Measurements from ENCODE around the gene KCNQ1.

KCNQ1 gene

DNA sequence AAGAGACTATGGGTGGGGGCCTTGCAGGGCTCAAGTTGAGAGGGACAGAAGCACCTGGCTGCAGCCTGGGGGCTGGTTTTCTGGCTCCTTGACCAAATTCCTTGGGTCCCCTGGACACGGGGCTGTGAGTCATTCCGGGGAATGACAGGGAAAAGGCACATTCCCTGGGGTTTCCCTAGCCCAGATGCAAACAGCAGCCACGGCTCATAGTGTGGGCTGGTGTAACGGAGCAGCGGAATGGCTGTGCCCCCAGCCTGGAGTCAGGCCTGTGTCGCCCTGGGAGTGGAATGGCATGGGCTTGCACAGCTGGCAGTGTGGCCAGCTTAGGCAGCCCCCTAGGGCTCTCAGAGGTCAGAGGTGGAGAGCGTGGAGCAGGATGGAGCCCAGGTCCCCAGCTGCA, 332.6 kb downstream of the KCNQ1 start:
- no peak for DNase-seq (ENCODE audit: low read depth, low spot score)

GRCh38 chr11:2777871-2778629, 333.2 kb downstream of the KCNQ1 start:
- DNase-seq (ENCODE audit: low read depth, low spot score): no peak

DNA sequence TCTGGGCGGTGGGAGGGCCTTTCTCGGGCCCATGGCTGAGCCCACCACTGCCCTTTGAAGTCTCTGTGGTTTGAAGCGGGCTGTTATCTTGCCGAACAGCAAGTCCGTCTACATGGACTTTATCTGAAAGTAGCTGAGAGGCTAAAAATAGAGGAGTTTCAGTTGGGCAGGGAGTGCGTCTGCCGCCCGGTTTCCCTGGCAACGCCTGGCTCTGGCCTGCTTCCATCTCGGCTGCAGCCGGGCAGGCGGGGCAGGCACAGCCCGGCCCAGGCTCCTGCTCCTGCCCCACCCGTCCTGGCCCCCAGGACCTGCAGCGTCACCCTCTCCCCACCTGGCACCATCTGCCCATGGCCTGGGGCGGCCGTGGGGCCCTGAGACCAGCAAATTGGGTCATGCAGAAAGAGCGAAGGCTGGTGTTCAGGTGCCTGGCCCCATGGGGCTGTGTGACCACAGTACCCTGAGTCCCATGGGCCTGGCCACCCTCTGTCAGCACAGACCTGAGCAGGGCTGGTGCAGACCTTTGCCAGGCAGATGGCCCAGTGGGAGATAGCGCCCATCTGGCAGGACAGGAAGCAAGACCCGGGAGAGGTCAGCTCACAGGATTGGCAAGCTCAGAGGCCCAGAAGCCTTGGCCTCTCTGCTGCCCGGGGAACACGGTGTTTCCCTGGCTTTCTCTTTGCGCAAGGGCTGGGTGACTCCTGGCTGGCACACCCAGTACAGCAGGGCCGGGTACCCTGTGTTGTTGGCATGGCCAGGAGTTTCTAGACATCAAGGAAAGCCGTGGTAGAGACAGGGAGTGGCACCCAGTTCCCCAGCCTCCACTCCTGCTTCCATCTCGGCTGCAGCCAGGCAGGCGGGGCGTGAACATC, 334.1 kb downstream of the KCNQ1 start:
- no peak for DNase-seq (ENCODE audit: low read depth, low spot score)

GRCh38 chr11:2779499-2779980, 334.7 kb downstream of the KCNQ1 start:
- DNase-seq (ENCODE audit: low read depth, low spot score): no peak

- DNase-seq (ENCODE audit: low read depth, low spot score): no peak
These were observed 335.4 kb downstream of the KCNQ1 start for GRCh38 chr11:2779981-2780849.

DNA sequence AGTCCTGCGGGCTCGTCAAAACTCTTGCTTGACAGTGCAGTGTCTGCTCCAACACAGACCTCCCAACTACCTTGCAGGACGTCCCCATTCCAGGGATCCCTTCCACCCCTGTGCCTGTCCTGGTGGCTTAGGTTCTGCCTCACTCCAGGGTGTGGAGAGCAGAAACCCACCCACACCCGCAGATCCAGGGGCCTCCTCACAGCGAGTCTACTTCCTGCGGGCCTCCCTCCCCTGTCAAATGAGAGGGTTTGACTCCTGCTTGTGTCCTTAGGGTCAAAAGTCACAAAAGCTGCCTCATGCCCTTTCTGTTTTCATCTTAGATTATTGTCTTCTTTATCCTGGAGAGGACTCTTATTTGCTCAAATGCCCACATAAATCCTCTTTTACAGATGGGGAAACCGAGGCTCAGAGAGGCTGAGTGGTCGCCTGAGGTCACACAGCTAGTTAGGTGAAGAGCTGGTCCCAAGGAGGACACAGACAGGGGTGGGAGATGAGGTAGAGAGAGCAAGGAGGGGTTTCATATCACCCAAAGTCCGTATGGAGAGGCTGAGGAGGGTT, 336.1 kb downstream of the KCNQ1 start:
- DNase-seq (ENCODE audit: low read depth, low spot score): no peak

DNA sequence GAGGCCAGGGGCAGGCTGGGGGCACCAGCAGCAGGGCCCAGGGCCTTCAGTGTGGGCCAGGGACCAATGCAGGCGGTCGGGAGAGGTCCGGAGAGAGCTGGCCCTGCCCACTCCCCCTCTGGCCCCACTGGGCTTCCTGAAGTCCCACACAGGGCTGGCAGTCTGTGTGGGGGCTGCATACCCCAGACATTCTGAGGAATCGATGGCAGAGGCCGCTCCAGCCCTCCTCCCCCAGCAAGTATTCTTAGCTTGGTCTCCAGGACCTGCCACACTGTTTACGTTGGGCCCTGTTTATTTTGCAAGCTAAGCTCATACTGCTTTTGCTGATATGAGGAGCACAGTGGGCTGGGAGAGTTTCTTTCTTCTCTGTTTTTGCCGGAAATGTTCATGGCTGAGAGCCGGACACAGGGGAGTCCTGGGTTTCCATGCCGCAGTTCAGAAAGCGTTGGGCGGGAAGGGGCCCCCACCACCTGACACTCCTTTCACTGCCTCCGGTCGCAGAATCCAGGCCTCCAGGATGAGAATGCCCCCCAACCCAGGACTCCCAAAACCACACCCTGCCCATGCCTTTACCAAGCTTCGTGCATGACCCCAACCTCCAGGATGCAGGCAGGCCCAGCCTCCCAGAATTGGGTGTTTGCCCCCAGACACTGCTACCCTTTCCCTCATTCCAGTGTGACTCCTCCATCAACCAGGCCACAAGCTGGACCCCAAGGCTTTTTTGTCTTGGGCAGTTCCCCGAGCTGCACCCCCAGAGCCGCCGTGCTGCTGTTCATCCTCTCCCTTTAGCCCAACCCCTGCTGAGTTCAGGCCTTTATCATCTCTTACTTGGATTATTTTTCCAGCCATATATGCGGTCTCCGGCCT, 336.8 kb downstream of the KCNQ1 start:
- DNase-seq (ENCODE audit: low read depth, low spot score): no peak

DNA sequence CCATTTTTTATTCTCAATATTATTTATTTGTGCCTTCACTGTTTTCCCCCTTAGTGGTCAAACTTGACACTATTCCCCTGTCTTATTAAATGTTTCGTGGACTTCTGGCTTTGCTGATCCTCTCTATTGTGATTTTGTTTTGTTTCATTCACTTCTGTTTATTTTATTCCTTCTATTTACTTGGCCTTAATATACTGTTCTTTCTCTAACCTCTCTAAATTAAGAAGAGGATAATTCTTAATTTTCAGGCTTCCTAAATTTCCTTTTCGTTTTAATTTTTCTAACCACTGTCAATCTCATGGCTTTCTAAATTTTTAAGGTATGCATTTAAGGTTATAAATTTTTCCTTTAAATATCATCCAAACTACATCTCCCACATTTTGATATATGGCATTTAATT, 338.0 kb downstream of the KCNQ1 start:
- no peak for DNase-seq (ENCODE audit: low read depth, low spot score)

- no peak for DNase-seq (ENCODE audit: low read depth, low spot score)
These were observed 338.8 kb downstream of the KCNQ1 start for GRCh38 chr11:2783536-2784082.

DNA sequence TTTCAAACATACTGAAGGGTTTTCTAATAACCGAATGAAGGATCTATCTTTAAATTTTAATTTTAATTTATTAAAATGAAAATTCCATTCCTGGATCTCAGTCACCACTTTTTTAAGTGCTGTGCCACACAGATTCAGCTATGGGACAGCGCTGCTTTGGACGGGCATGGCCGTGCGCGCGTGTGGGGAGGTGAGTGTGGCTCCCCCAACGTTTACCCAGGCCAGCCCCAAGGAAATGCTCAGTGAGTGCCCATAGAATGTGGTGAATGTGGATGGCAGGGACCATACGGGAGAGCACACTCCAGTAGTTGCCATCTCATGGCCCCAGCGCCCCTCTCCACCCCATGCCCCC, 343.0 kb downstream of the KCNQ1 start:
- DNase-seq (ENCODE audit: low read depth, low spot score): no peak

GRCh38 chr11:2788168-2789071, 343.6 kb downstream of the KCNQ1 start:
- DNase-seq (ENCODE audit: low read depth, low spot score): no peak

- no peak for DNase-seq (ENCODE audit: low read depth, low spot score)
These were observed 344.5 kb downstream of the KCNQ1 start for GRCh38 chr11:2789331-2789730.

DNA sequence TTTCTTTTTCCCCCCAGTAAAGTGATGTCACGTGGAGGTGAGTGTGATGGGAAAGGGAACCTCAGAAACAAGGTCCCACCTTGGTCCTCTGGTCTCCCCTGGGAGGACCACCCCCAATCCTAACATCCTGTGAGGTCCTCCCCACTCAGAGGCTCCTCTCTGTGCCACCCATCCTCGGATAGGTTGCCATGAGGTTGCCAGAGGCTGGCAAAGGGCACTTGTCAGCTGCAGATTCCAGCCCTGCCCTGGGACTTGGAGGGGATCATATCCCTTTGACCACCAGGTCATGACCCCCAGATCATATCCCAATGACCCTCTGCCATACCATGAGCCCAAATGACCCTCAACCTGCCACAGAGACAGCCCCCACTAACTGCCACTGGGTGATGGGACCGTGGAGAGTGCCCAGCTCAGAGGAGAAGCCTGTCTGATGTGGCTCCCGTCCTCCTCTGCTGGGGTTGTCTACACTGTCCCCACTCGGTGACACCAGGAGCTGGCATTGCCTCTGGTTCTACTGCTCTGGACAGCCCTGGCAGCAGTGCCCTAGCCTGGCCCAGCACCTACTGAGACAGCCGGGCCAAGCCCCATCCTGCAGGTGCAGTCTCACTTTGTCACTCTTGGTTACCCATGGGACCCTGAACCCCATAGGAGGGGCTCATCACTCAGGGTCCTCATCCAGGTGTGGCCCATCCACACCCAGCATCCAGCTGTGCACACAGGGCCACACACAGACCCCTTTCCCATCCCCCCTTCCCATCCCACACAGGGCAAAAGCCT, 345.2 kb downstream of the KCNQ1 start:
- DNase-seq (ENCODE audit: low read depth, low spot score): no peak

GRCh38 chr11:2790568-2790921, 345.7 kb downstream of the KCNQ1 start:
- no peak for DNase-seq (ENCODE audit: low read depth, low spot score)

DNA sequence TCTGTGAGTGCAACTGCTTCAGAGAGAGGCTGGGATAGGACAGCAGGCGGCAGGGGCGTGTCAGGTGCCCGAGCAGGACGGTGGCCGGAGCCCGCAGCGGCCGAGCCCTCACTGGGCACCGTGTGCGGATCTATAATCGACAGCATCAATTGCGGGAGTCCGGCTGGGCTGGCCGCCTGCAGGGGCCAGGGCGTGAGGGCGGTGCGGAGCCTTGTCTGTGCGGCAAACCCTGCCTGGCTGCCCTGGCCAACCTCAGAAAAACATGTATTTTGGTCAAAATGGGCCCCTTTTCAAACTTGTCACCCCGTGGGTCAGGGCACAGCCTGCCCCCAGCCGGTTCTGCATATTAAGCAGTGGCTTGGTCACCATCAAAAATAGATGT, 346.3 kb downstream of the KCNQ1 start:
- DNase-seq (ENCODE audit: low read depth, low spot score): no peak

DNA sequence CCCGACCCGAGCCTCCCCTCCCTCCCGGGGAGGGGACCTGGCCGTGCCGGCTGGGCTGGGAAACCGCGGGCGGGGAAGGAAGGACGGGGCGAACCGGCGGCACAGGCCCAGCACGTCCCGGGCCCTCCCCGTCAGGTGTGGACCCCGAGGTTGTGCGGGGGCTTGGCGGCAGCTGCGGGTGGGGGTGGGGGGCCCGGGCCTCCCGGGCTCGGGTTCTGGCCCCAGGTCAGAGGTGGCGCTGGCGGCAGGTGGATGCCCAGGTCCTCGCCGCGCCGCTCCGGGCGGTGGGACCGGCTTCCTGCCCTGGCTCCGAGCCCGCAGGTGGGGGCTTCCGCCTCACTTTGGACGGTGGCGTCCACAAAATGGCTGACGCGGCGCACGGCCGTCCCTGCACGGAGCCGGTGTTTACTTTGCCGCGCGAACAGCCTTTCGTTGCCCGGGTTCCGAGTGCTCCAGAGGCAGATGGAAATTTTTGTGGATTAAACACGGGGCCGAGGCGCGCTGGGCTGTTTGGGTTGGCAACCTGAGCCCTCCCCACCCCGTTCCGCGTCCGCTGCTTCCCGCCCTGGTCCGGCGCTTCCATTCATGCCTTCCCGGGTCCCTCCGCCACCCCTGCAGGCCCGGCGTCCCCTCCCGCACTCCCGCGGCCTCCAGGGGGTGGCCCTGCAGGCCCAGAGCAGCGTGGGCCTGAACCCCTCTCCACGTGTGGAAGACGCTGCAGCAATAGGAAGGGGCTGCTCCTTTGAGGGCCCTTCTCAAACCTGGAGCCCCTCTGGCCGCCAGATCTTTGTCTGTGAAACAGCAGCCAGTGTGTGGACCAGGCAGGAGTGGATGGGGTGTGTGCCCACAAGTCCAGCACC, 346.9 kb downstream of the KCNQ1 start:
- DNase-seq (ENCODE audit: low read depth, low spot score): no peak

DNA sequence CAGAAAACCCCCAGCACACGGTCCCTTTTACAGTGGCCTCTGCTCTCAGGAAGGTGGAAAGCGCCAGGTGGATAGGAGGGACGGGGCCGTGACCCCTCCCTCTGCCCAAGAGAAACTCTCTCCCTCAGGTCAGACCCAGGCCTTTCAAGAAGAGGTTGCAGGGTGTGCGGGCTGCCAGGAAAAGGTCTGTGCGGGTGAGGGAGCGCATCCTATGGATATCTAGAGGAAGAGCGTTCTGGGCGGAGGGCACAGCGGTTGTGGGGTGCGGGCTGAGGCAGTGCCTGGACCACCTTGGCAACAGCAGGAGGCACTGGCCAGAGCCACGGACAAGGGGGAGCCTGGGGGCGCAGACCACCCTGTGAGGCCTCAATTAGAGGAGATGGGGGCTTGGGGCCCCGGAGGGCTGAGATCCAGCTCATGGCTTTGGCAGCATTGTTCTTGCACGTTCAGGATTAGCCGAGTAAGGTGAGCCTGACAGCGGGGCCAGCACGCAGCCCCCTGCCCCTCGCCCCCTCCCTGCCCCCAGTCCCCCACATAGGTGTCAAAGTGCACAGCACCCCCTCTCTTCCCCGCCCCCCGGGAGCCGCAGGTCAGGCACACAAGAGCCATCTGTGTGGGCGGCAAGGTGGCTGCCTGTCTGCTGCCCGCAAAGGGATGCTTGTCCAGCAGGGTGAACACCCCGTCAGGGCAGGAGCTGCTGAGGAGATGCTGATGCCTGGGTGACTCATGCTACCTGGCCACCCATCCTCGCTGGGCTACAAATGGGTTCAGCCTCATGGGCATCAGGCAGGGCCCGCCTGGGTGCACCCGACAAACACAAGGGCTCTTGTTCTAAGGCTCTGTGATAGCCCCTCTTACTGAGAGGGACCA, 347.8 kb downstream of the KCNQ1 start:
- no peak for DNase-seq (ENCODE audit: low read depth, low spot score)

Measured in iPS DF 19.7 (cell line).